GM12878 (cell line): ENCODE results near the gene UBXN6. TPM values are rescaled to one million over a fixed set of nuclear protein-coding genes. Genes with fewer than 3 reads are reported as not detected.
A peak's percentile ranks its signal among the peaks of the same experiment; 100 is the strongest.

Experiments
- EGR1 ChIP-seq, 2 experiments: IDR thresholded peaks; 1 replicate in 1 of 2; 2 replicates in 1 of 2; pipeline ENCODE4 v1.6.1; 2011 to 2012; ENCODE audit warnings: low read depth in 2 of 2, low read length in 2 of 2, borderline replicate concordance in 1 of 2, mild to moderate bottlenecking in 1 of 2, moderate library complexity in 1 of 2
- HDGF ChIP-seq: fragments of 450-650 bp; IDR thresholded peaks from 2 replicates; pipeline ENCODE4 v1.6.1; 2016; ENCODE audit warnings: antibody characterized with exemption
- MEF2B ChIP-seq: fragments of 450-650 bp; IDR thresholded peaks from 2 replicates; pipeline ENCODE4 v1.6.1; 2018; ENCODE audit warnings: mild to moderate bottlenecking, moderate library complexity; ENCODE audit not compliant: partially characterized antibody, poor library complexity, severe bottlenecking
- PAX5 ChIP-seq: IDR thresholded peaks from 2 replicates; pipeline ENCODE4 v1.6.1; 2011; ENCODE audit warnings: low read depth, low read length, borderline replicate concordance
- POLR2AphosphoS2 ChIP-seq: IDR thresholded peaks from 2 replicates; pipeline ENCODE4 v1.6.1; 2011; ENCODE audit warnings: low read depth, mild to moderate bottlenecking, low read length, improper control_type of control experiment, moderate library complexity
- POU2F2 ChIP-seq: IDR thresholded peaks from 3 replicates; pipeline ENCODE4 v1.6.1; 2011; ENCODE audit warnings: low read depth, mild to moderate bottlenecking, low read length, borderline replicate concordance
- RAD51 ChIP-seq: fragments of 450-650 bp; IDR thresholded peaks from 2 replicates; pipeline ENCODE4 v1.6.1; 2016; ENCODE audit warnings: moderate library complexity, mild to moderate bottlenecking, inconsistent platforms
- SIN3A ChIP-seq: IDR thresholded peaks from 2 replicates; pipeline ENCODE4 v1.6.1; 2012; ENCODE audit warnings: low read depth, low read length, improper control_type of control experiment
- SIX5 ChIP-seq: IDR thresholded peaks from 2 replicates; pipeline ENCODE4 v1.6.1; 2011; ENCODE audit warnings: mild to moderate bottlenecking, low read depth, low read length, moderate library complexity; ENCODE audit not compliant: severe bottlenecking
- STAT1 ChIP-seq: fragments of 450-650 bp; conservative IDR thresholded peaks from 2 replicates; pipeline ENCODE4 v1.6.1; 2014; ENCODE audit warnings: antibody characterized with exemption, mild to moderate bottlenecking
- TBL1XR1 ChIP-seq: IDR thresholded peaks from 2 replicates; pipeline ENCODE4 v1.6.1; 2012; ENCODE audit warnings: low read depth, low read length, improper control_type of control experiment
- WRNIP1 ChIP-seq: IDR thresholded peaks from 2 replicates; pipeline ENCODE4 v1.6.1; 2011; ENCODE audit warnings: low read depth, low read length, improper control_type of control experiment, borderline replicate concordance
- polyA plus RNA-seq, 11 experiments: library from polyadenylated mRNA; depleted of rRNA in 4 of 11; unstranded in 6 of 11; stranded (reverse) in 5 of 11; fragments of >200 nt; fragmentation: Nextera tagmentation in 4 of 11; fragmentation: Illumina TruSeq in 1 of 11; extraction: Ambion mirVana in 4 of 11; extraction: Trizol in 1 of 11; gene quantifications; 1 replicate in 1 of 11; 2 replicates in 10 of 11; pipeline versions ENCODE4 v1.2.1 to v1.2.3, GENCODE V29; 2011 to 2016; ENCODE audit warnings: inconsistent platforms in 2 of 11, missing spikeins in 2 of 11, low read depth in 1 of 11
- total RNA-seq, 4 experiments: library from RNA; depleted of rRNA in 3 of 4; stranded (reverse); fragments of >200 nt in 3 of 4; fragmentation: Illumina TruSeq in 1 of 4; extraction: Trizol in 1 of 4; gene quantifications; 2 replicates each; pipeline versions ENCODE4 v1.2.1 to v1.2.3, GENCODE V29; 2013 to 2021
- TF ChIP-seq, protein P1 (sequence below): IDR thresholded peaks from 2 replicates; pipeline ENCODE4 v1.6.1; 2012; ENCODE audit warnings: low read length, inconsistent platforms
- TF ChIP-seq, protein P2 (sequence below): fragments of 450-650 bp; IDR thresholded peaks from 2 replicates; pipeline ENCODE4 v1.6.1; 2014; ENCODE audit warnings: mild to moderate bottlenecking
- TF ChIP-seq, protein P3 (sequence below): IDR thresholded peaks from 2 replicates; pipeline ENCODE4 v1.6.1; 2011; ENCODE audit warnings: borderline replicate concordance, low read depth, mild to moderate bottlenecking, moderate library complexity, mixed read lengths, low read length; ENCODE audit not compliant: insufficient read depth; ENCODE audit errors: extremely low read length
- TF ChIP-seq, protein P4 (sequence below): IDR thresholded peaks from 2 replicates; pipeline ENCODE4 v1.6.1; 2011; ENCODE audit warnings: mild to moderate bottlenecking, low read depth, low read length, moderate library complexity; ENCODE audit not compliant: insufficient replicate concordance
- TF ChIP-seq, protein P5 (sequence below), 3 experiments: IDR thresholded peaks in 2 of 3; conservative IDR thresholded peaks in 1 of 3; 2 replicates each; pipeline ENCODE4 v1.5.1; 2011; ENCODE audit warnings: low read depth in 3 of 3, low read length in 3 of 3, mild to moderate bottlenecking in 3 of 3, control low read depth in 2 of 3, moderate library complexity in 2 of 3, inconsistent platforms in 1 of 3, mixed read lengths in 1 of 3; ENCODE audit not compliant: control insufficient read depth in 2 of 3, insufficient read depth in 1 of 3; ENCODE audit errors: extremely low read depth in 1 of 3
- TF ChIP-seq, protein P6 (sequence below): IDR thresholded peaks from 2 replicates; pipeline ENCODE4 v1.6.1; 2011; ENCODE audit warnings: low read depth, mild to moderate bottlenecking, low read length, moderate library complexity, borderline replicate concordance; ENCODE audit errors: extremely low read depth

UBXN6 gene
- total and polyA plus RNA-seq, 10 of the 15 experiments (the other 5 are each of a cell fraction or from before 2014, with no cell fraction given): 0.47 to 50.8 (median 13.0) TPM

DNA sequence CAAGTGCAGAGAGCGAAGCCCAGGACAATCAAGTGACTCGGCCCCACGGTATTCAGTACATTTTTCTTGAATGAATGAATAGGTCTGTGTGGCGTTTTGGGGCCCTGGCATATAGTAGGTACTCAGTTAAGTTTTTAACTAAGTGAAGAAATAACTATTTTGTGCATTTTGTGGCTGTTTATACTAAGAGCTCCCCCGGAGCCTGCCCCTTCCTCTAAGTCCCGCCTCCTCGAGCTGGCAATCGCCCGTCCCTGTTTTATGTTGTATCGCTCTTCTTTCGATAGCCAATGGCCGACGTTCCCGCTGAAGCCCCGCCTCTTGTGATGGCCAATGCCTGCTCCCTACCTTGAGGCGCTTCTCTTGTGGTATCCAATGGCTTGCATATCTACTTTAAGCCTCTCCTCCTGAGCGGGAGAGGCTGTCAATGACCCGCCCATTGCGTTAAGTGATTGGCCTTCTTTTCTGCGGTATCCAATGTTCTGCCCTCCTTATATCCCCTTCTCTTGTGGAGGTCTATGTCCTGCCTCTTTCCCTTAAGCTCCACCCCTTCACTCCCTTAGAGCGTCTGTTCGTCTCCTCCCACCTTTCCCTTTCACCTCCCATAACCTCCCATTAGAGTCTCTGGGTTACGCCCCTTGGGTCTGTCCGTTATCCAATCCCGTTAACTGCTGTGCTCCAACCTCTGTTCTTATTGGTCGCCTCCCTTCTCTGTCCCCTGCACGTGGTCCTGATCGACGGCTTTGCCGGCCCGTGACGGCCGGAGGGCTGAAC, 14.0 kb upstream of the UBXN6 start (continued):
- TF ChIP-seq, protein P1, sequence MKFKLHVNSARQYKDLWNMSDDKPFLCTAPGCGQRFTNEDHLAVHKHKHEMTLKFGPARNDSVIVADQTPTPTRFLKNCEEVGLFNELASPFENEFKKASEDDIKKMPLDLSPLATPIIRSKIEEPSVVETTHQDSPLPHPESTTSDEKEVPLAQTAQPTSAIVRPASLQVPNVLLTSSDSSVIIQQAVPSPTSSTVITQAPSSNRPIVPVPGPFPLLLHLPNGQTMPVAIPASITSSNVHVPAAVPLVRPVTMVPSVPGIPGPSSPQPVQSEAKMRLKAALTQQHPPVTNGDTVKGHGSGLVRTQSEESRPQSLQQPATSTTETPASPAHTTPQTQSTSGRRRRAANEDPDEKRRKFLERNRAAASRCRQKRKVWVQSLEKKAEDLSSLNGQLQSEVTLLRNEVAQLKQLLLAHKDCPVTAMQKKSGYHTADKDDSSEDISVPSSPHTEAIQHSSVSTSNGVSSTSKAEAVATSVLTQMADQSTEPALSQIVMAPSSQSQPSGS: no peak
- TF ChIP-seq MEF2B (no peak), EGR1 (IDR thresholded peaks at IDR 0.05; ENCODE audit: borderline replicate concordance in 1 of 2, low read depth in 2 of 2, low read length in 2 of 2) (no peak), POU2F2 (peak; percentile 7; the same call in 1 of the 3 replicates), SIN3A (peak; percentile 70), POLR2AphosphoS2 (no peak), WRNIP1 (0 out of 2 replicates have a peak, but pooled peaks have one; percentile 32), HDGF (peak; percentile 100), STAT1 (no peak), PAX5 (peak; percentile 81; the same call in 1 of the 2 replicates), SIX5 (peak; percentile 35), TBL1XR1 (no peak), RAD51 (peak; percentile 98)
- TF ChIP-seq, protein P2, sequence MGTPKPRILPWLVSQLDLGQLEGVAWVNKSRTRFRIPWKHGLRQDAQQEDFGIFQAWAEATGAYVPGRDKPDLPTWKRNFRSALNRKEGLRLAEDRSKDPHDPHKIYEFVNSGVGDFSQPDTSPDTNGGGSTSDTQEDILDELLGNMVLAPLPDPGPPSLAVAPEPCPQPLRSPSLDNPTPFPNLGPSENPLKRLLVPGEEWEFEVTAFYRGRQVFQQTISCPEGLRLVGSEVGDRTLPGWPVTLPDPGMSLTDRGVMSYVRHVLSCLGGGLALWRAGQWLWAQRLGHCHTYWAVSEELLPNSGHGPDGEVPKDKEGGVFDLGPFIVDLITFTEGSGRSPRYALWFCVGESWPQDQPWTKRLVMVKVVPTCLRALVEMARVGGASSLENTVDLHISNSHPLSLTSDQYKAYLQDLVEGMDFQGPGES: peak; percentile 98
- TF ChIP-seq, protein P3, sequence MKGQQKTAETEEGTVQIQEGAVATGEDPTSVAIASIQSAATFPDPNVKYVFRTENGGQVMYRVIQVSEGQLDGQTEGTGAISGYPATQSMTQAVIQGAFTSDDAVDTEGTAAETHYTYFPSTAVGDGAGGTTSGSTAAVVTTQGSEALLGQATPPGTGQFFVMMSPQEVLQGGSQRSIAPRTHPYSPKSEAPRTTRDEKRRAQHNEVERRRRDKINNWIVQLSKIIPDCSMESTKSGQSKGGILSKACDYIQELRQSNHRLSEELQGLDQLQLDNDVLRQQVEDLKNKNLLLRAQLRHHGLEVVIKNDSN: peak; percentile 95
- TF ChIP-seq, protein P4, sequence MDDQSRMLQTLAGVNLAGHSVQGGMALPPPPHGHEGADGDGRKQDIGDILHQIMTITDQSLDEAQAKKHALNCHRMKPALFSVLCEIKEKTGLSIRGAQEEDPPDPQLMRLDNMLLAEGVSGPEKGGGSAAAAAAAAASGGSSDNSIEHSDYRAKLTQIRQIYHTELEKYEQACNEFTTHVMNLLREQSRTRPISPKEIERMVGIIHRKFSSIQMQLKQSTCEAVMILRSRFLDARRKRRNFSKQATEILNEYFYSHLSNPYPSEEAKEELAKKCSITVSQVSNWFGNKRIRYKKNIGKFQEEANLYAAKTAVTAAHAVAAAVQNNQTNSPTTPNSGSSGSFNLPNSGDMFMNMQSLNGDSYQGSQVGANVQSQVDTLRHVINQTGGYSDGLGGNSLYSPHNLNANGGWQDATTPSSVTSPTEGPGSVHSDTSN: peak; percentile 100
- TF ChIP-seq, protein P5, sequence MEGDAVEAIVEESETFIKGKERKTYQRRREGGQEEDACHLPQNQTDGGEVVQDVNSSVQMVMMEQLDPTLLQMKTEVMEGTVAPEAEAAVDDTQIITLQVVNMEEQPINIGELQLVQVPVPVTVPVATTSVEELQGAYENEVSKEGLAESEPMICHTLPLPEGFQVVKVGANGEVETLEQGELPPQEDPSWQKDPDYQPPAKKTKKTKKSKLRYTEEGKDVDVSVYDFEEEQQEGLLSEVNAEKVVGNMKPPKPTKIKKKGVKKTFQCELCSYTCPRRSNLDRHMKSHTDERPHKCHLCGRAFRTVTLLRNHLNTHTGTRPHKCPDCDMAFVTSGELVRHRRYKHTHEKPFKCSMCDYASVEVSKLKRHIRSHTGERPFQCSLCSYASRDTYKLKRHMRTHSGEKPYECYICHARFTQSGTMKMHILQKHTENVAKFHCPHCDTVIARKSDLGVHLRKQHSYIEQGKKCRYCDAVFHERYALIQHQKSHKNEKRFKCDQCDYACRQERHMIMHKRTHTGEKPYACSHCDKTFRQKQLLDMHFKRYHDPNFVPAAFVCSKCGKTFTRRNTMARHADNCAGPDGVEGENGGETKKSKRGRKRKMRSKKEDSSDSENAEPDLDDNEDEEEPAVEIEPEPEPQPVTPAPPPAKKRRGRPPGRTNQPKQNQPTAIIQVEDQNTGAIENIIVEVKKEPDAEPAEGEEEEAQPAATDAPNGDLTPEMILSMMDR (IDR thresholded peaks at IDR 0.05 in 2 of 3, conservative IDR thresholded peaks at IDR 0.05 in 1 of 3; ENCODE audit: control insufficient read depth in 2 of 3, extremely low read depth in 1 of 3, insufficient read depth in 1 of 3, low read depth in 3 of 3, low read length in 3 of 3): no peak
- TF ChIP-seq, protein P6, sequence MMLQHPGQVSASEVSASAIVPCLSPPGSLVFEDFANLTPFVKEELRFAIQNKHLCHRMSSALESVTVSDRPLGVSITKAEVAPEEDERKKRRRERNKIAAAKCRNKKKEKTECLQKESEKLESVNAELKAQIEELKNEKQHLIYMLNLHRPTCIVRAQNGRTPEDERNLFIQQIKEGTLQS: peak; percentile 90; the same call in 1 of the 2 replicates
